Activated naive CD4-positive, alpha-beta T cell (primary cell): ENCODE data around the gene OLFM4.

Experiments
- DNase-seq, 4 experiments: peaks; one replicate each; lab custom pipeline; 2025; lab: John Stamatoyannopoulos, UW

The OLFM4 gene

DNA sequence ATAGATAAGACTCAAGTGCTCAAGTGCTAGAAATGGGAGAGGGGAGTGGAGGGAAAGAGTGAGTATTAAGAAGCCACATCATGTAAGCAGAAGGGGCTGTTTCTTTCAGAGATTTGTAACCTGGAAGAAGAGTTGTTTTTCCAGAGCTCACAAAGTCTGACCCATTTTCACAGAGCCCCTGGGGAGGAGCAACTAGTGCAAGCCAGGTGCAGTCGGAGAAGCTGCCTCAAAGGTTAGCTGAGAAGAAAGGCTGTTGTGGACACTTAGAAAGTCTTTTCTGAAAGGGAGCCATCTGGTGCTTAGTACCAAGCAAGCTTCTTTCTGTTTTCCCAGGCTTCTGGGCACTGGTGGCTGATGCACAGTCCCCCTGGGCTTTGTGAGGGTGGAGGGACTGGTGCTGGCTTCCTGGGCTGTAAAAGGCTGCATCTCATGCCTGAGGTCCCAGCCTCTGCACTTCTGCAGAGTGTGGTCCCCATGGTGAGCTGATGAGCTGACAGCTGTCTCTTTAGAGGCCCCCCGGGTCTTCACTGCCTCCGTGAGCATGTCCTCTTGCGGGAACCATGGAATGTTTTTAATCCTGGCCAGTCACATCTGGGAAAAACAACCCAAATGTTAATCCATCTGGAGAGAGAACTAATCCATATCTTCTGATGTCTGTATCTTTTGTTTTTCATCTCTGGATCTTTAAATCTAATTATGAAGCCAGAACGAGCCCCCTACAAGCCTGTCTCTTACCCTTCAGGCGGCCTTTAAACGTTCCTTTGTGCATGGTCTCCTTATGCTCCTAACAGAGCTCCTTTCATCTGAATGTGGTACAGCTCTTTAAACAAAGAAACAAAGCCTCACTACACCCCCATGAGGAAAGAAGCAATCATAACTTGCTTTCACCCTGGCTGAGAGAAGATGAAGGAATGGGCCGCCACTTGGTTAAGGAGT, 40.2 kb downstream of the OLFM4 start:
- no peak for DNase-seq

- no peak for DNase-seq
These were observed 41.2 kb downstream of the OLFM4 start for GRCh38 chr13:53069800-53070199.

DNA sequence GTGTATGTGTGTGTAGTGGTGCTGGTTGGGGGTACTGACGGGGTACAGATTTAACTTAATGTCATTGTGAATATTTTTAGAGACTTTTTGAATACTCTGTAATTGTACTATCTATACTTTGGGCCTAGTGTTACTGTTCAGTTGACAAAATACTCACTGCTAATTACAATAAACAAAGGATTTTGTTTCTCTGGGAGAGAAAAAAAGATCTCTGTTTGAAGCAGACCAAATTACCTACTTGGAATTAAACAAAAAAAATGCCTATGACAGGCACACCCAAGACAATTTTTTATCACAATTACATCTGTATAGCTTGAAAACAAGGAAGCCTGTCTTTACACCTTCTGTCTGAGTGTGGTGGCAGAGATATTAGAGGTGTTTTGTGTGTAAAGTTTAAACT, 45.1 kb downstream of the OLFM4 start:
- DNase-seq: no peak

- DNase-seq: no peak
These were observed 45.5 kb downstream of the OLFM4 start for GRCh38 chr13:53074114-53074513.

GRCh38 chr13:53075356-53076041, 46.9 kb downstream of the OLFM4 start:
- no peak for DNase-seq

DNA sequence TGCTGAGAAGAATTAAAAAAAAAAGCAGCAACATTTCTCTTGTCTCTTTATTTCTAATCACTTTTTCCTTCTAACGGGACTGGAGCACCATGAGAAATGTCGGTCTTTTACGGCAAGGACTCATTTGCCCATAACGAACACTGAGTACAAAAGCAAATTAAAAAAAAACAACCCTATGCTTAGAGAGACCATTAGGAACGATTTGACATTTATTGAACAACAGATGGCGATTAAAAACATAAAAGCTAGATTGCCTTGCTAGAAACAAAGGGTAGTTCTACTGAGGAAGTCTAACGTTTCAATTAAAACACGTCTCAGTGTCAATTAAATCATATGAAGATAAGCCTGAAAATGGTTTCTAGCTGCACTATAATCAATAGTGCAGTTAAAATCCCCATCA, 51.1 kb downstream of the OLFM4 start:
- DNase-seq: no peak

GRCh38 chr13:53088871-53089270, 60.3 kb downstream of the OLFM4 start:
- DNase-seq: no peak

DNA sequence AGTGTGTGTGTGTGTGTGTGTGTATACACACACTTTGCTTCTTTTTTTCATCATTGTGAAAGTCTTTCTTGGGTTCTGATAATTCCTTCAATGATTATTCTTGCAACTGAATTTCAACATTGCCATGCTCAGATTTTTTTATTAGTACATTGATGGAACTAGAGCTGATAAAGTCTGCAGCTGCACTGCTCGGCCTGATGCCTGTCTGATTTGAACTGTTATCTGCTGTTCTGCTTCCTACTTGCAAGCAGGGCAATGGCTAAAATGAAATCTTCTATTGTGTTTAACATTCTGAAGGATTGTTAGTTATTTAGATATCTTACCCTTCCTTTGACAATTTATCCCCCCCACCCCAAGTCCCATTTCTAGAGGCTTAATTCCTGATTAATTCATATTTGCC, 61.3 kb downstream of the OLFM4 start:
- DNase-seq: no peak

DNA sequence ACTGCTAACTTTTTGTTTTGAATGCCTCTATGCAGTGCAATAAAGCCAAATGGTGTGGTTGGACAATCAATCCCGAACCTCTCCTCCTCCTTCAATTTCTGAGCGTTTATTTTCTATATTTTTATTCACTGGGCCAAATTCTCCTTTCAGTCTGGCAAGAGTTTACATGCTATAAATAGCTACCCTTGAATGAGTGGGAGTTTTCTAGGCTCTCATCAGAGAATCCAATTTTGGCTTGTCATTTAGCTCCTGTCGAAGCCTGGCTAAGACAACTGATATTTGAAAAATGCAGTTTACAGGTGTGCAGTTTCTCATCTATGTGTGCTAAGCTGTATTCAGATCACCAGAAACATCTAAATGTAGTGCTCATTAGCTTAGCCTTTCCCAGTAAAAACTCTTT, 61.8 kb downstream of the OLFM4 start:
- DNase-seq: no peak

GRCh38 chr13:53092931-53093330, 64.3 kb downstream of the OLFM4 start:
- DNase-seq: no peak

GRCh38 chr13:53098455-53098854, 69.8 kb downstream of the OLFM4 start:
- DNase-seq: no peak

- DNase-seq: no peak
These were observed 71.9 kb downstream of the OLFM4 start for GRCh38 chr13:53100394-53101063.
